ENCODE data around the gene MYBPHL. TPM values are rescaled to one million over a fixed set of nuclear protein-coding genes. Genes with fewer than 3 reads are reported as not detected.

The MYBPHL gene
- total RNA-seq, 1 donor from 2014 or later, result 0.60 TPM

DNA sequence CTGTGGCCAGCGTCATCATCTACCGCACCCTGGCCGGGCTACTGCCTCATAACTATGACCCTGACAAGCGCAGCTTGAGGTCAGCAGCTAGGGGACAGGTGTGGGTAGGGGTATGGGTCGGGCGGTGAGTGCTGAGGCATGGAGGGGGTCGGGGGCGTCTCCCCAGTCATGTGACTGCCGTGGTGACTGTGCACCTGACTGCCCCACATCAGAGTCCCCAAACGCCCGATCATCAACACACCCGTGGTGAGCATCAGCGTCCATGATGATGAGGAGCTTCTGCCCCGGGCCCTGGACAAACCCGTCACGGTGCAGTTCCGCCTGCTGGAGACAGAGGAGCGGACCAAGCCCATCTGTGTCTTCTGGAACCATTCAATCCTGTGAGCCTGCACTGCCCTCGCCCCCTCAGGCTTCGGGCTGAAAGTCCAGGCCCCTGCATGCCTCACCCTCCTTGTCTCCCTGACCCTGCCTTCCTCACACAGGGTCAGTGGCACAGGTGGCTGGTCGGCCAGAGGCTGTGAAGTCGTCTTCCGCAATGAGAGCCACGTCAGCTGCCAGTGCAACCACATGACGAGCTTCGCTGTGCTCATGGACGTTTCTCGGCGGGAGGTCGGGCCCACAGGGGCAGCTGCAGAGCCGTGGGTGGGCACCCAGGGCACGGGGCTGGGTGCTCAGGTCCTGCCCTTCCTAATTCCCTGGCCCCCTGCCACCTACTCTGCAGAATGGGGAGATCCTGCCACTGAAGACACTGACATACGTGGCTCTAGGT, 37.4 kb downstream of the MYBPHL start:
- no peaks in the 10 kb centered on the region for H3K27me3 Mint-ChIP-seq
- no peak overlapping the region for H3K4me3 Mint-ChIP-seq
- TF ChIP-seq, protein P1, sequence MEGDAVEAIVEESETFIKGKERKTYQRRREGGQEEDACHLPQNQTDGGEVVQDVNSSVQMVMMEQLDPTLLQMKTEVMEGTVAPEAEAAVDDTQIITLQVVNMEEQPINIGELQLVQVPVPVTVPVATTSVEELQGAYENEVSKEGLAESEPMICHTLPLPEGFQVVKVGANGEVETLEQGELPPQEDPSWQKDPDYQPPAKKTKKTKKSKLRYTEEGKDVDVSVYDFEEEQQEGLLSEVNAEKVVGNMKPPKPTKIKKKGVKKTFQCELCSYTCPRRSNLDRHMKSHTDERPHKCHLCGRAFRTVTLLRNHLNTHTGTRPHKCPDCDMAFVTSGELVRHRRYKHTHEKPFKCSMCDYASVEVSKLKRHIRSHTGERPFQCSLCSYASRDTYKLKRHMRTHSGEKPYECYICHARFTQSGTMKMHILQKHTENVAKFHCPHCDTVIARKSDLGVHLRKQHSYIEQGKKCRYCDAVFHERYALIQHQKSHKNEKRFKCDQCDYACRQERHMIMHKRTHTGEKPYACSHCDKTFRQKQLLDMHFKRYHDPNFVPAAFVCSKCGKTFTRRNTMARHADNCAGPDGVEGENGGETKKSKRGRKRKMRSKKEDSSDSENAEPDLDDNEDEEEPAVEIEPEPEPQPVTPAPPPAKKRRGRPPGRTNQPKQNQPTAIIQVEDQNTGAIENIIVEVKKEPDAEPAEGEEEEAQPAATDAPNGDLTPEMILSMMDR (conservative IDR thresholded peaks at IDR 0.05), result no peak
- no peaks in the 10 kb centered on the region for H3K9me3 Mint-ChIP-seq
- H3K36me3 Mint-ChIP-seq, result peaks cover 7% of the 10 kb centered on the region
- H3K27ac Mint-ChIP-seq, result no peak overlapping the region
- no peak for DNase-seq (ENCODE audit: extremely low spot score, unreplicated experiment)
- peaks cover 7% of the 10 kb centered on the region for H3K4me1 Mint-ChIP-seq (ENCODE audit: unreplicated experiment)

DNA sequence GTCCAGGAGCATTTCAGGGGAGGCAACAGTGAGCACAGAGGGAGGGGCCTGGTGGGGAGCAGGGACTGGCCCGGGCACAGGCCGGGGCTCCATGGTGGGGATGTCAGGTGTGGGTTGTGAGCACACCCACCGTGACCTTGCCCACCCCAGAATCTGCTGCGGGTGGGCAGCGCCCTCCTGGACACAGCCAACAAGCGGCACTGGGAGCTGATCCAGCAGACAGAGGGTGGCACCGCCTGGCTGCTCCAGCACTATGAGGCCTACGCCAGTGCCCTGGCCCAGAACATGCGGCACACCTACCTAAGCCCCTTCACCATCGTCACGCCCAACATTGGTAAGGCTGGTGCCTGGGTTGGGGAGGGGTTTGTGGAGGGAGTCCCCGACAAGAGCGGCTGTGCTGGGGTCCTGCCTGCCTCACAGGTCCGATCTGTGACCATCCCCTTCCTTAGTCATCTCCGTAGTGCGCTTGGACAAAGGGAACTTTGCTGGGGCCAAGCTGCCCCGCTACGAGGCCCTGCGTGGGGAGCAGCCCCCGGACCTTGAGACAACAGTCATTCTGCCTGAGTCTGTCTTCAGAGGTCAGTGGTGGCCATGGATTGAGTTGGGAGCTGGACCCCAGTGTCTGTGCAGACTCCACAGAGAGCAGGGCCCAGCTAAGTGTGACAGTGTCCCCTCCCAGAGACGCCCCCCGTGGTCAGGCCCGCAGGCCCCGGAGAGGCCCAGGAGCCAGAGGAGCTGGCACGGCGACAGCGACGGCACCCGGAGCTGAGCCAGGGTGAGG, 38.2 kb downstream of the MYBPHL start:
- H3K4me3 Mint-ChIP-seq, result no peak overlapping the region
- H3K4me1 Mint-ChIP-seq (ENCODE audit: unreplicated experiment), result peaks cover 3% of the 10 kb centered on the region
- peaks cover 3% of the 10 kb centered on the region for H3K36me3 Mint-ChIP-seq
- peak; percentile 67 for DNase-seq (ENCODE audit: extremely low spot score, unreplicated experiment)
- no peaks in the 10 kb centered on the region for H3K27me3 Mint-ChIP-seq
- TF ChIP-seq, protein P1 (conservative IDR thresholded peaks at IDR 0.05), result no peak
- no peak overlapping the region for H3K27ac Mint-ChIP-seq
- H3K9me3 Mint-ChIP-seq, result no peaks in the 10 kb centered on the region

DNA sequence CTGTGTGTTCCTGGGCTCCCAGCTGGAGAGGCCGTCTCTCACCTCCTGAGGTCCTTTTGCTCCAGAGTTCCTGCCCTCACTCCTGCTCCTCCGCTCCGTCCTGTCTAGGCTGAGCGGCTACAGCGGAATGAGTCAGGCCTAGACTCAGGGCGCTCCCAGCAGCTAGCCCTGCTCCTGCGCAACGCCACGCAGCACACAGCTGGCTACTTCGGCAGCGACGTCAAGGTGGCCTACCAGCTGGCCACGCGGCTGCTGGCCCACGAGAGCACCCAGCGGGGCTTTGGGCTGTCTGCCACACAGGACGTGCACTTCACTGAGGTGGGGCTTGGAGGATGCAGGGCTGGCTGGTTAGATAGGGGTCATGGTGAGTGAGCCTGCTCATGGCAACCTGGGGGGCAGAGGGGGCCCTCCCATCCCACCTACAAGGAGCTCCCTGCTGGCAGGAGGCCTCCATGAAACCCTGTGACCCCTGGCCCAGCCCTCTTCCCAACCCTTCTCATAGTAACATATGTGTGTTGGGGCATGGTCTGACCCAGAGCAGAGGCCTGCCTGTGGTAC, 39.0 kb downstream of the MYBPHL start:
- Mint-ChIP-seq H3K4me3 (no peak overlapping the region), H3K36me3 (peaks cover 3% of the 10 kb centered on the region)
- peak; percentile 66 for DNase-seq (ENCODE audit: extremely low spot score, unreplicated experiment)

DNA sequence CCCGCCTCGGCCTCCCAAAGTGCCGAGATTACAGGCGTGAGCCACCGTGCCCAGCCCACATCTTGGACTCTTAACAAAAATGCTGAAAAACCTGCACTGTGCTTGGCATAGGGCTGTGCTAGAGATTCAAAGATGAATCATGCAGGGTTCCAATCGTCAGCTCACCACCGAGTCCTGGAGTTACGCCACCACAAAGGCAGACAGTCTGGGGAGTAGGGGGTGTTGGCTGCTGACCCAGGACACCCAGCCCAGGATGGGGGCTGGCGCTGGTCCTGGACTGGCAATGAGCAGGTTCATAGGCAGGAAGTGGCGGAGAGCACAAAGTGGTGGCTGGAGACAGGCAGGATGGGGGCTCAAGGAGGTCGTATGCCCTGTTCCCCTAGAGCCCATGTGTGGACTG, 39.8 kb downstream of the MYBPHL start:
- H3K9me3 Mint-ChIP-seq, result no peaks in the 10 kb centered on the region
- TF ChIP-seq, protein P1 (conservative IDR thresholded peaks at IDR 0.05), result no peak
- H3K27ac Mint-ChIP-seq, result peak overlapping the region; percentile 73
- no peak for DNase-seq (ENCODE audit: extremely low spot score, unreplicated experiment)
- H3K4me3 Mint-ChIP-seq, result no peak overlapping the region
- no peaks in the 10 kb centered on the region for H3K27me3 Mint-ChIP-seq
- peaks cover 6% of the 10 kb centered on the region for H3K4me1 Mint-ChIP-seq (ENCODE audit: unreplicated experiment)
- H3K36me3 Mint-ChIP-seq, result peaks cover 3% of the 10 kb centered on the region

More for the DNA sequence above, 39.0 kb downstream of the MYBPHL start:
- Mint-ChIP-seq H3K4me1 (ENCODE audit: unreplicated experiment) (peaks cover 6% of the 10 kb centered on the region), H3K27ac (no peak overlapping the region), H3K9me3 (no peaks in the 10 kb centered on the region), H3K27me3 (no peaks in the 10 kb centered on the region)
- TF ChIP-seq, protein P1 (conservative IDR thresholded peaks at IDR 0.05), result no peak

DNA sequence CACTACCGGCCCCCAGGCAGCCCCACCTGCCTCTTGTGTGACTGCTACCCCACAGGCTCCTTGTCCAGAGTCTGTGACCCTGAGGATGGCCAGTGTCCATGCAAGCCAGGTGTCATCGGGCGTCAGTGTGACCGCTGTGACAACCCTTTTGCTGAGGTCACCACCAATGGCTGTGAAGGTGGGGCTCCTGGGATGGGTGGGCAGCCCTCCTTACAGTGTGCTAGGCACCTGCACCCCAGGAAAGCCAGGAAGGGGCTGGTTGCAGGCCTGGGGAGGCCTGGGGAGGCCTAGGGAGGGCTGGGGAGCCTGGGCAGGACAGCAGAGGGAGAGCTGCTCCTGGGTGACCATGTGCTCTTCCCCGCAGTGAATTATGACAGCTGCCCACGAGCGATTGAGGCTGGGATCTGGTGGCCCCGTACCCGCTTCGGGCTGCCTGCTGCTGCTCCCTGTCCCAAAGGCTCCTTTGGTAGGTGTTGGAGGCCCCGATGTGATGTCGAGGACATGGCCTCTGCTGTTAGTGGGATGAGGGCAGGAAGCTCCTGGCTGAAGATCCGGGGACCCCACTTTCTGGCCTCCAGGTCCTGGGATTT, 41.0 kb downstream of the MYBPHL start:
- Mint-ChIP-seq H3K9me3 (no peaks in the 10 kb centered on the region), H3K4me1 (ENCODE audit: unreplicated experiment) (peaks cover 6% of the 10 kb centered on the region), H3K36me3 (peaks cover 3% of the 10 kb centered on the region), H3K4me3 (no peak overlapping the region), H3K27ac (no peak overlapping the region), H3K27me3 (no peaks in the 10 kb centered on the region)
- TF ChIP-seq, protein P1 (conservative IDR thresholded peaks at IDR 0.05), result no peak
- no peak for DNase-seq (ENCODE audit: extremely low spot score, unreplicated experiment)

Measured in type B pancreatic cell (in vitro differentiated cells).